ENCODE results near the gene CRB3. TPM values are rescaled to one million over a fixed set of nuclear protein-coding genes. Genes with fewer than 3 reads are reported as not detected.

CRB3 gene
- total and polyA plus RNA-seq, 3 donors from 2014 or later: 1.2 to 2.3 (median 2.0) TPM

- DNase-seq: no peak
- peaks cover 5% of the 10 kb centered on the region for H3K4me1 ChIP-seq
- intact Hi-C loops (cut with DNase I; ENCODE audit: low total_unique reads): loop anchor here (5.0 kb wide), 1 partner anchor 117 kb away; no protein-coding TSS in a partner anchor
- no peaks in the 10 kb centered on the region for H3K36me3 ChIP-seq (ENCODE audit: low read depth, missing control alignments)
- H3K4me3 ChIP-seq: no peak overlapping the region
- H3K9me3 ChIP-seq: no peaks in the 10 kb centered on the region
- H3K27me3 ChIP-seq: no peaks in the 10 kb centered on the region
- WGBS, 2 donors: 78 to 84% methylated on average over 13 to 14 of the region's 15 CpGs
- TF ChIP-seq, protein P1, sequence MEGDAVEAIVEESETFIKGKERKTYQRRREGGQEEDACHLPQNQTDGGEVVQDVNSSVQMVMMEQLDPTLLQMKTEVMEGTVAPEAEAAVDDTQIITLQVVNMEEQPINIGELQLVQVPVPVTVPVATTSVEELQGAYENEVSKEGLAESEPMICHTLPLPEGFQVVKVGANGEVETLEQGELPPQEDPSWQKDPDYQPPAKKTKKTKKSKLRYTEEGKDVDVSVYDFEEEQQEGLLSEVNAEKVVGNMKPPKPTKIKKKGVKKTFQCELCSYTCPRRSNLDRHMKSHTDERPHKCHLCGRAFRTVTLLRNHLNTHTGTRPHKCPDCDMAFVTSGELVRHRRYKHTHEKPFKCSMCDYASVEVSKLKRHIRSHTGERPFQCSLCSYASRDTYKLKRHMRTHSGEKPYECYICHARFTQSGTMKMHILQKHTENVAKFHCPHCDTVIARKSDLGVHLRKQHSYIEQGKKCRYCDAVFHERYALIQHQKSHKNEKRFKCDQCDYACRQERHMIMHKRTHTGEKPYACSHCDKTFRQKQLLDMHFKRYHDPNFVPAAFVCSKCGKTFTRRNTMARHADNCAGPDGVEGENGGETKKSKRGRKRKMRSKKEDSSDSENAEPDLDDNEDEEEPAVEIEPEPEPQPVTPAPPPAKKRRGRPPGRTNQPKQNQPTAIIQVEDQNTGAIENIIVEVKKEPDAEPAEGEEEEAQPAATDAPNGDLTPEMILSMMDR (IDR thresholded peaks at IDR 0.05): no peak
- no peak for TF ChIP-seq POLR2A (IDR thresholded peaks at IDR 0.05)
- no peak overlapping the region for H3K27ac ChIP-seq
Observed at GRCh38 chr19:6514926-6515544, 51.0 kb downstream of the CRB3 start.

GRCh38 chr19:6516018-6516658, 52.1 kb downstream of the CRB3 start:
- H3K4me3 ChIP-seq: peak overlapping the region; percentile 53 to 60
- H3K27ac ChIP-seq: peak overlapping the region in 1 of 2 donors; percentile 73
- intact Hi-C loops (cut with DNase I; ENCODE audit: low total_unique reads): loop anchor here (5.0 kb wide), 1 partner anchor 116 kb away; no protein-coding TSS in a partner anchor
- H3K4me1 ChIP-seq: no peaks in the 10 kb centered on the region
- H3K36me3 ChIP-seq (ENCODE audit: low read depth, missing control alignments): no peaks in the 10 kb centered on the region
- TF ChIP-seq, protein P1 (IDR thresholded peaks at IDR 0.05): no peak
- no peak for TF ChIP-seq POLR2A (IDR thresholded peaks at IDR 0.05)
- 3% methylated on average over 17 to 25 of the region's 26 CpGs for WGBS, 2 donors
- DNase-seq: peak; percentile 98
- no peaks in the 10 kb centered on the region for H3K27me3 ChIP-seq
- no peaks in the 10 kb centered on the region for H3K9me3 ChIP-seq

Small RNA genes lying within 50 kb of the gene (microRNA-seq; reads per million reads assigned to microRNA genes)
- gene MIR3940 (ENCODE audit: borderline number of aligned reads in 2 of 2, borderline replicate concordance in 1 of 2): 4.8 to 11.8 reads per million in 2 donors

Small RNA genes lying within 50 kb of the gene (small RNA-seq; reads per million reads assigned to genes)
- gene AC010503.2: 0 reads per million in 2 donors

Other genes starting within 250 kb of the CRB3 start
- 10 to 100 TPM; 17.3 to 22.4 TPM for gene MLLT1, start 184.3 kb upstream of the CRB3 start, total RNA-seq
- 32.0 TPM for gene MLLT1, start 184.3 kb upstream of the CRB3 start, polyA plus RNA-seq (ENCODE audit: insufficient read depth, low read depth, low replicate concordance)
- under 1 TPM; 0.39 to 0.99 TPM for gene ACER1, start 130.7 kb upstream of the CRB3 start, total RNA-seq
- gene ACER1, start 130.7 kb upstream of the CRB3 start, polyA plus RNA-seq (ENCODE audit: insufficient read depth, low read depth, low replicate concordance): 1.0 TPM
- 100 to 1,000 TPM in 1 of 2 donors, 10 to 100 TPM in 1; 52.1 to 101 TPM for gene CLPP, start 102.7 kb upstream of the CRB3 start, total RNA-seq
- gene CLPP, start 102.7 kb upstream of the CRB3 start, polyA plus RNA-seq (ENCODE audit: insufficient read depth, low read depth, low replicate concordance): 113 TPM
- gene ALKBH7, start 91.5 kb upstream of the CRB3 start, total RNA-seq: 100 to 1,000 TPM; 243 to 524 TPM
- 608 TPM for gene ALKBH7, start 91.5 kb upstream of the CRB3 start, polyA plus RNA-seq (ENCODE audit: insufficient read depth, low read depth, low replicate concordance)
- 1 to 10 TPM; 2.9 to 5.1 TPM for gene PSPN, start 88.3 kb upstream of the CRB3 start, total RNA-seq
- gene PSPN, start 88.3 kb upstream of the CRB3 start, polyA plus RNA-seq (ENCODE audit: insufficient read depth, low read depth, low replicate concordance): 1.1 TPM
- gene GTF2F1, start 71.1 kb upstream of the CRB3 start, total RNA-seq: 10 to 100 TPM; 78.1 to 81.1 TPM
- gene GTF2F1, start 71.1 kb upstream of the CRB3 start, polyA plus RNA-seq (ENCODE audit: insufficient read depth, low read depth, low replicate concordance): 122 TPM
- 100 to 1,000 TPM; 279 to 336 TPM for gene KHSRP, start 39.5 kb upstream of the CRB3 start, total RNA-seq
- 358 TPM for gene KHSRP, start 39.5 kb upstream of the CRB3 start, polyA plus RNA-seq (ENCODE audit: insufficient read depth, low read depth, low replicate concordance)
- gene SLC25A41, start 30.5 kb upstream of the CRB3 start, total RNA-seq: 1 to 10 TPM; 3.2 to 3.9 TPM
- 7.6 TPM for gene SLC25A41, start 30.5 kb upstream of the CRB3 start, polyA plus RNA-seq (ENCODE audit: insufficient read depth, low read depth, low replicate concordance)
- gene SLC25A23, start 4.5 kb upstream of the CRB3 start, total RNA-seq: 10 to 100 TPM; 34.3 to 38.5 TPM
- 26.9 TPM for gene SLC25A23, start 4.5 kb upstream of the CRB3 start, polyA plus RNA-seq (ENCODE audit: insufficient read depth, low read depth, low replicate concordance)
- gene DENND1C, start 17.5 kb downstream of the CRB3 start, total RNA-seq: 1 to 10 TPM; 1.9 to 3.2 TPM
- 2.9 TPM for gene DENND1C, start 17.5 kb downstream of the CRB3 start, polyA plus RNA-seq (ENCODE audit: insufficient read depth, low read depth, low replicate concordance)
- 100 to 1,000 TPM; 217 to 277 TPM for gene TUBB4A, start 38.0 kb downstream of the CRB3 start, total RNA-seq
- gene TUBB4A, start 38.0 kb downstream of the CRB3 start, polyA plus RNA-seq (ENCODE audit: insufficient read depth, low read depth, low replicate concordance): 205 TPM
- 1 to 10 TPM; 5.7 to 8.4 TPM for gene TNFSF9, start 66.8 kb downstream of the CRB3 start, total RNA-seq
- 3.1 TPM for gene TNFSF9, start 66.8 kb downstream of the CRB3 start, polyA plus RNA-seq (ENCODE audit: insufficient read depth, low read depth, low replicate concordance)
- gene CD70, start 126.9 kb downstream of the CRB3 start, total RNA-seq: 1 to 10 TPM in 1 of 2 donors, not detected in 1; 1.0 TPM
- gene CD70, start 126.9 kb downstream of the CRB3 start, polyA plus RNA-seq (ENCODE audit: insufficient read depth, low read depth, low replicate concordance): 0.63 TPM
- gene TNFSF14, start 205.9 kb downstream of the CRB3 start, total RNA-seq: under 1 TPM; 0.31 to 0.47 TPM
- 0.69 TPM for gene TNFSF14, start 205.9 kb downstream of the CRB3 start, polyA plus RNA-seq (ENCODE audit: insufficient read depth, low read depth, low replicate concordance)

All from testis (tissue), 3 donors.